Stimulated activated naive CD8-positive, alpha-beta T cell treated with anti-CD3 and anti-CD28 coated beads, Interleukin-15, Interleukin-2, amounts not matched to agents 100 ng/mL and 50 ng/mL, for 24 hours (primary cell): Measurements from ENCODE around the gene MICB.
"Not testable (repeated sequence)": the region's sequence is repeated elsewhere in the genome, so short reads cannot be mapped to it uniquely, and the experiment has no call there.

Experiments
- H3K27ac Mint-ChIP-seq: one replicate; pipeline ENCODE4 v1.8.0; 2021; ENCODE audit warnings: mild to moderate bottlenecking, mixed read lengths
- H3K27me3 Mint-ChIP-seq: one replicate; pipeline ENCODE4 v1.8.0; 2021; ENCODE audit warnings: mixed read lengths
- H3K36me3 Mint-ChIP-seq: one replicate; pipeline ENCODE4 v1.8.0; 2021; ENCODE audit warnings: low read depth, mixed read lengths
- H3K4me1 Mint-ChIP-seq: one replicate; pipeline ENCODE4 v1.8.0; 2021; ENCODE audit warnings: low read depth, mixed read lengths
- H3K4me3 Mint-ChIP-seq: one replicate; pipeline ENCODE4 v1.8.0; 2021; ENCODE audit warnings: mild to moderate bottlenecking, mixed read lengths
- H3K9me3 Mint-ChIP-seq: one replicate; pipeline ENCODE4 v1.8.0; 2021; ENCODE audit warnings: mixed read lengths

Gene MICB

GRCh38 chr6:31551371-31551770 is 53.4 kb downstream of the MICB start:
- H3K36me3 Mint-ChIP-seq = peaks cover 30% of the 10 kb centered on the region
- H3K9me3 Mint-ChIP-seq, H3K27ac Mint-ChIP-seq, H3K27me3 Mint-ChIP-seq: not testable (repeated sequence)
- H3K4me1 Mint-ChIP-seq = peaks cover 75% of the 10 kb centered on the region
- H3K4me3 Mint-ChIP-seq = peak overlapping the region; percentile 41

GRCh38 chr6:31556307-31556706 is 58.4 kb downstream of the MICB start:
- H3K9me3 Mint-ChIP-seq = no peaks in the 10 kb centered on the region
- peaks cover 41% of the 10 kb centered on the region for H3K36me3 Mint-ChIP-seq
- peaks cover 5% of the 10 kb centered on the region for H3K27me3 Mint-ChIP-seq
- H3K4me1 Mint-ChIP-seq = peaks cover 78% of the 10 kb centered on the region
- no peak overlapping the region for H3K4me3 Mint-ChIP-seq
- peak overlapping the region; percentile 16 for H3K27ac Mint-ChIP-seq

GRCh38 chr6:31557443-31558317 is 59.7 kb downstream of the MICB start:
- H3K36me3 Mint-ChIP-seq = peaks cover 44% of the 10 kb centered on the region
- H3K4me3 Mint-ChIP-seq = peak overlapping the region; percentile 20
- H3K27me3 Mint-ChIP-seq = peaks cover 5% of the 10 kb centered on the region
- H3K27ac Mint-ChIP-seq = peak overlapping the region; percentile 98
- H3K4me1 Mint-ChIP-seq = peaks cover 81% of the 10 kb centered on the region
- no peaks in the 10 kb centered on the region for H3K9me3 Mint-ChIP-seq

- Mint-ChIP-seq H3K4me1 (peaks cover 84% of the 10 kb centered on the region), H3K27ac (peak overlapping the region; percentile 98), H3K27me3 (peaks cover 5% of the 10 kb centered on the region), H3K4me3 (peak overlapping the region; percentile 80), H3K9me3 (no peaks in the 10 kb centered on the region), H3K36me3 (peaks cover 42% of the 10 kb centered on the region)
Observed at GRCh38 chr6:31558318-31558625, 60.3 kb downstream of the MICB start.

GRCh38 chr6:31558631-31559500 is 60.9 kb downstream of the MICB start:
- peaks cover 5% of the 10 kb centered on the region for H3K27me3 Mint-ChIP-seq
- H3K4me3 Mint-ChIP-seq = peak overlapping the region; percentile 80
- H3K4me1 Mint-ChIP-seq = peaks cover 89% of the 10 kb centered on the region
- peaks cover 44% of the 10 kb centered on the region for H3K36me3 Mint-ChIP-seq
- H3K9me3 Mint-ChIP-seq = no peaks in the 10 kb centered on the region
- peak overlapping the region; percentile 98 for H3K27ac Mint-ChIP-seq

GRCh38 chr6:31559606-31559957 is 61.6 kb downstream of the MICB start:
- Mint-ChIP-seq H3K4me3 (peak overlapping the region; percentile 80), H3K36me3 (peaks cover 45% of the 10 kb centered on the region), H3K9me3 (no peaks in the 10 kb centered on the region), H3K27me3 (peaks cover 5% of the 10 kb centered on the region), H3K27ac (peak overlapping the region; percentile 98), H3K4me1 (peaks cover 87% of the 10 kb centered on the region)

- Mint-ChIP-seq H3K9me3 (no peaks in the 10 kb centered on the region), H3K27ac (peak overlapping the region; percentile 98), H3K27me3 (peaks cover 5% of the 10 kb centered on the region), H3K36me3 (peaks cover 47% of the 10 kb centered on the region), H3K4me1 (peaks cover 87% of the 10 kb centered on the region), H3K4me3 (peak overlapping the region; percentile 80)
Observed at GRCh38 chr6:31559958-31560696, 62.2 kb downstream of the MICB start.

- Mint-ChIP-seq H3K36me3 (peaks cover 50% of the 10 kb centered on the region), H3K27ac (peak overlapping the region; percentile 98), H3K4me1 (peaks cover 92% of the 10 kb centered on the region), H3K27me3 (peaks cover 5% of the 10 kb centered on the region), H3K4me3 (peak overlapping the region; percentile 80), H3K9me3 (no peaks in the 10 kb centered on the region)
Observed at GRCh38 chr6:31560697-31561058, 62.7 kb downstream of the MICB start.
